NCI-H1436 treated with DMSO at 0.1 percent for 48 hours (cell line): Measurements from ENCODE around the gene COL4A6.

Experiments
- DNase-seq: peaks from one replicate; lab custom pipeline; 2025; lab: John Stamatoyannopoulos, UW

The COL4A6 gene

GRCh38 chrX:108216919-108217571, 221.2 kb downstream of the COL4A6 start:
- DNase-seq, result no peak

GRCh38 chrX:108216405-108216804, 221.8 kb downstream of the COL4A6 start:
- no peak for DNase-seq

GRCh38 chrX:108211301-108211700, 226.9 kb downstream of the COL4A6 start:
- no peak for DNase-seq

DNA sequence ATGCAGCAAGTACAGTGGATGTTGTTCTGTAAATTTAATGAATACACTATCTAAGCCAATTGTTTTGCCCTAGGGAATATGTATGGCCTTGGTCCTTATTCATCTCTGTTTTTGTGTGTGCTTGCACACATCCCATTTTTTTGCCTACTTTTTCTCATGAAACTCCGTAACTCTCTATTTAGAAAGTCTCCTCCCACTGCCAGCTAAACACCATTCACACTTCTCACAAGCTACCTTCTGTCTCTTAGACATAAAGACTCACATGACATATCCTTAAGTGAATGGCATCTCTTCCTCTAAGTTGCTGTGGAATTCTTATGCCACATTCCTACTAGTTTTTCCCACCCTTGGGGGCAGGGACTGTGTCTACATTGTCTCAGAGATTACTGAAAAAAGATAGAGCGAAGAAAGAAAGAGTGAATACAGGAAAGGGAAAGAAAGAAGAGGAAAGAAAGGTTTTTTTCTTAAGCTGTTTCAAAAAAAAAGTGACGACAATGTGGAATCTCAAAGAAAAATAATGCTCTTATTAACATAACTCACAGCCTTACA, 229.1 kb downstream of the COL4A6 start:
- no peak for DNase-seq

DNA sequence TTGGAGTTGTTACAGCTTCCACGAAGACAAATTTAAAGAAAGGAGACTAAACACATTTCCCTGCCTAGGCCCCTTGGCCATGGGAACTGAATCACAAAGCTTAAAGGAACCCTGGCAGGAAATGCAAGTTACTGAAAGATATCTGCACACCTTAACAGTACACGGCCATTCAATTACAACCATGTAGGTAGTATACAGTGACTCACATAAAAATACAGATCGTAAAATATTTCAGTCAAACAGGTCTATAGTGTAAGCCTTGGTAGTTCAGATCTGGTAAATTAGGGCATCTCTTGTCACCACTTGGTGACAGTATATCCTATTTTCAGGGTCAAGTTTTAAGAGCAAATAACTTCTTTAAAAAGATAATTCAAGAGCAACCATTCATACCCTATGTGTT, 234.7 kb downstream of the COL4A6 start:
- no peak for DNase-seq

DNA sequence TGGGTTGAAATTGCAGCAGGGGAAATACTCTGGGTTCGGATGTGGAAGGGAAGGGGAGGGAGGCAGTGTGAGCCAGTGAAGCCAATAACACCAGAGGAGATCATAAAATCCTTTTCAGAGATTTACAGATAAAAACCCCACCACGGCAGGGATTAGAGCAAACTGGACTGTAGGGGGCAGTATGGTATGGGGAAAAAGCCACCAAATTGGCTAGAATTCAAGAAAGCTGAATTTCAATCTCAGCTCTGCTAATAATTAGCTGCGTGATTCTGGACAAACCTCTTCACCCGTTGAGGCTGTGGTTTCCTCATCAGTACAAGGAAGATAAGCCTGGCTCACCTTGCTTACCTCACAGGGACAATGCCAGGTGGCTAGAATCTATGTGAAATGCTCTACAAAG, 238.5 kb downstream of the COL4A6 start:
- no peak for DNase-seq

- DNase-seq, result no peak
These were observed 239.2 kb downstream of the COL4A6 start for GRCh38 chrX:108199041-108199440.

DNA sequence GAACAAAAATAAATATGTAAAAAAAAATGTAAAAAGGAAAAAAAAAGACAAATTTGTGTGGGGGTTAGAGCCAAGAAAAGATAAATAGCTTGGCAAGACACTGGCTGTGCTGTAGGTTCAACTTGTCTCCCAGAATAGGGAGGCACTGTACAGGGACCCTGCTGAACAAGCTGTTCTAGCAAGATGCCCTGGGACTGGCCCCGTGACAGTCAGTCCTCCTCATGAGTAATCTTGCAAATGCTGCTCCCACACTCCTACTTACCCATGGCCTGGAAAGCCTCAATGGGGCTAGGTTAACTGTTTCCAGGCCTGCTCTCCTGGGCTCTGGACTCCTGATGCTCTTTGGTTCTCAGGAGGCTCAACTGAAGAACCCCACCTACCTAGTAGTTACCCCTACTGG, 239.8 kb downstream of the COL4A6 start:
- DNase-seq, result no peak

GRCh38 chrX:108186811-108187210, 251.4 kb downstream of the COL4A6 start:
- no peak for DNase-seq

GRCh38 chrX:108178143-108178498, 260.1 kb downstream of the COL4A6 start:
- DNase-seq, result no peak

DNA sequence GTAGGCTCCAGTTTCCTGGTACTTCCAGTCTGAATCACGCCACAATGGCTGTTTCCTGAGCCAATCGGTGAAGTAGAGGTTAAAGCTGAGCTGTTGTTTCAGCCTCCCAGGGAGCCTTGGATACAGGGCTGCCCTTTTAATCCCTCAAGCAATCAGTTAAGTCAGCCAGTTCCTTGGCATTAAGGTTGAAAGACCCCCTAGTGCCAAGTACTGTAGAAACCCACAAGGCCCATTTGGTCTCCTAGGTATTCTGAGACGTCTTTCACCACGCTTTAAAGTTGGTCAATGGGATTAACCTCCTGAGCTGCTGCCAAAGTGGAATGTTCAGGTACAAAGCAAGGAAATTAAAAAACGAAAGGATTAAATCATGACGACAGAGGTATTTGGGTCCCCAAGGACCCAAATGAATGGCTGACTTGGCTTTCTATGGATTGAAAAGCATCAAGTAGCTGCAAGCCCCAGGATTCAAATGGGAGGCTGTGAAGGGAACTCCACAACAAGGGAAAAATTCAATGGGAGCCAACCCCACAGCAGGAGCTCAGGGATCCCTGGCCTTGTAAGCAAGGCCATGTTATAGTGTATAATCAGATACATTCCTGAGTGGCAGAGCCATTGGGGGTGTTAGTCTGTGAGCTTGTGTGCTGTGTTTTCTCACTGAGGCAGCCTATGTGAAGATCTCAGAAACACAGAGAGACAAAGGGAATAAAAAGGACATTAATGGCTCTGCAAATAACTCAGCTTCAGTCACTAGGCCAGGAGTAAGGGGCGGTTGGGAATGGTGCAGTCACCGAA, 260.7 kb downstream of the COL4A6 start:
- no peak for DNase-seq

DNA sequence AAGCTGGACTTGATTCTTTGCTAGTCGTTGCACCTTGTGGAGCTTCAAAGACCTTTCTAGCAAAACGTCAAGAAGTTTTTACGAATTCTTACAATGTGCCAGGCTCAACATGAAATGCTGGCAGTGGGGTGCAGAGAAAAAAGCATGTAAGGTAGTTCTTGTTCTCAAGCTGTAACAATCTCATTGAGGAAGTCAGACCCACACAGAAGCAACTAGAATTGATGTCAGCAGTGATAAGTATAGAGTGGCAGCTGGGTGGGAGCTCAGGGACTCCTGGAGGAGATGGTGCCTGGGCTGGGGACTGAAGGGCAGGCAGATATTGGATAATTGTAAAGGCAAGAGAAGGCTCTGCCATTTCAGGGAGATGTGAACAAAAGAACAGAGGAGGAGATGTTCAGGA, 264.3 kb downstream of the COL4A6 start:
- DNase-seq, result no peak

GRCh38 chrX:108171671-108172070, 266.6 kb downstream of the COL4A6 start:
- no peak for DNase-seq

- DNase-seq, result no peak
These were observed 268.5 kb downstream of the COL4A6 start for GRCh38 chrX:108169768-108170167.

- no peak for DNase-seq
These were observed 269.1 kb downstream of the COL4A6 start for GRCh38 chrX:108168961-108169740.

DNA sequence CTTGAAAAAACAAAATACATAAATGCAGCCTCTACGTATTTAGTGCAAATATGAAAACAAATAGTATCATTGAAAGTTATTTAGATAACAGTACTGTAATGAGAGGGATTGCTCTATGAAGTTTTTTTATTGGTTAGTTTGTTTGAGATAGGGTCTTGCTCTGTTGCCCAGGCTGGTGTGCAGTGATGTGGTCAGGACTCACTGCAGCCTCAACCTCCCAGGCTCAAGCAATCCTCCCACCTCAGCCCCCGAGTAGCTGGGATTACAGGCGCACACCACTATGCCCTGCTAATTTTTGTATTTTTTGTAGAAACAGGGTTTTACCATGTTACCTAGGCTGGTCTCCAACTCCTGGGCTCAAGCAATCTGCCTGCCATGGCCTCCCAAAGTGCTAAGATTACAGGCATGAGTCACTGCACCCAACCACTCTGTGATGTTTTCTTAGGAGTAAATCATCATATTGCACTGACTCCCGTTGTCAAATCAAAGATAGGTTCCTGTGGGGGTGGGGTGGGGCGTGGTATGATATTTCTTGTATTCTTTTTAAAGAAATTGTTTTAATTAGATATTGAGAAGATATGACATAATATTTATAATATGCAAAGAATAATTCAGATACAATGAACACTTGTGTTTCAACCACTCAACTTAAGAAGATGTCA, 270.9 kb downstream of the COL4A6 start:
- no peak for DNase-seq

- peak; percentile 35 for DNase-seq
These were observed 272.7 kb downstream of the COL4A6 start for GRCh38 chrX:108165383-108166111.

GRCh38 chrX:108163333-108164082, 274.7 kb downstream of the COL4A6 start:
- DNase-seq, result no peak

- no peak for DNase-seq
These were observed 276.0 kb downstream of the COL4A6 start for GRCh38 chrX:108162265-108162664.

GRCh38 chrX:108160309-108160708, 277.9 kb downstream of the COL4A6 start:
- no peak for DNase-seq
